CD4-positive, alpha-beta T cell (primary cell): ENCODE measurements around the gene KRTAP5-3. TPM values are rescaled to one million over a fixed set of nuclear protein-coding genes. Genes with fewer than 3 reads are reported as not detected.

Experiments
- ATAC-seq: fragments of 200-7000 bp; cut with Tn5 transposase; one replicate; pipeline ENCODE4 v1.10.0; 2022; ENCODE audit warnings: mild to moderate bottlenecking; ENCODE audit not compliant: poor library complexity
- CTCF ChIA-PET: fragments of 350-600 bp; sonication (Branson Sonifier 250); formaldehyde crosslinking; loops from one replicate; lab custom pipeline; 2021; ENCODE audit warnings: antibody characterized with exemption, inconsistent platforms; lab: Charles Lee
- POLR2A ChIA-PET: fragments of 350-600 bp; sonication (Branson Sonifier 250); formaldehyde crosslinking; loops from one replicate; lab custom pipeline; 2021; ENCODE audit warnings: antibody characterized with exemption, inconsistent platforms; lab: Charles Lee
- DNase-seq, 14 experiments: peaks; one replicate each; pipeline ENCODE4 v3.0.0-alpha.2; 2013 to 2020; ENCODE audit warnings: mixed read lengths in 2 of 14
- H3K27ac ChIP-seq, 2 donors: one replicate each; pipeline versions ENCODE4 v1.5.1 to v1.7.0; 2013; ENCODE audit warnings: low read length in 2 of 2, low read depth in 1 of 2, mild to moderate bottlenecking in 1 of 2
- H3K27me3 ChIP-seq, 2 experiments: 1 replicate in 1 of 2; 2 replicates in 1 of 2; pipeline versions ENCODE4 v1.6.1 to v1.7.0; 2013; ENCODE audit warnings: low read length in 2 of 2, control low read depth in 1 of 2, mild to moderate bottlenecking in 1 of 2, moderate library complexity in 1 of 2; ENCODE audit not compliant: insufficient read depth in 2 of 2, control insufficient read depth in 1 of 2
- H3K36me3 ChIP-seq: one replicate; pipeline ENCODE4 v1.6.1; 2013; ENCODE audit warnings: low read length, control low read depth; ENCODE audit not compliant: insufficient read depth
- H3K4me1 ChIP-seq: one replicate; pipeline ENCODE4 v1.6.1; 2013; ENCODE audit warnings: low read length, control low read depth; ENCODE audit not compliant: insufficient read depth
- H3K4me3 ChIP-seq: one replicate; pipeline ENCODE4 v1.5.1; 2013; ENCODE audit warnings: mild to moderate bottlenecking, low read length, moderate library complexity
- H3K9me3 ChIP-seq, 2 experiments: 1 replicate in 1 of 2; 2 replicates in 1 of 2; pipeline versions ENCODE4 v1.6.1 to v1.7.0; 2013; ENCODE audit warnings: low read length in 2 of 2, mild to moderate bottlenecking in 2 of 2, control low read depth in 1 of 2, moderate library complexity in 1 of 2; ENCODE audit not compliant: control insufficient read depth in 1 of 2, insufficient read depth in 1 of 2
- H3K27ac Mint-ChIP-seq: one replicate; pipeline ENCODE4 v1.8.0; 2020; ENCODE audit warnings: mixed read lengths
- H3K27me3 Mint-ChIP-seq: one replicate; pipeline ENCODE4 v1.8.0; 2021; ENCODE audit warnings: mixed read lengths
- H3K36me3 Mint-ChIP-seq: one replicate; pipeline ENCODE4 v1.8.0; 2021; ENCODE audit warnings: low read depth, mixed read lengths
- H3K4me1 Mint-ChIP-seq: one replicate; pipeline ENCODE4 v1.8.0; 2021; ENCODE audit warnings: low read depth, mixed read lengths
- H3K4me3 Mint-ChIP-seq: one replicate; pipeline ENCODE4 v1.8.0; 2020; ENCODE audit warnings: mild to moderate bottlenecking, mixed read lengths
- H3K9me3 Mint-ChIP-seq: one replicate; pipeline ENCODE4 v1.8.0; 2020; ENCODE audit warnings: mixed read lengths
- CTCF ChIP-seq: fragments of 200-600 bp; IDR thresholded peaks from one replicate; pipeline ENCODE4 v1.8.0; 2022; ENCODE audit warnings: antibody characterized with exemption, mild to moderate bottlenecking
- intact Hi-C, 2 experiments: fragments of 100-400 bp; cut with DNase I in 1 of 2; cut with micrococcal nuclease in 1 of 2; formaldehyde crosslinking; loops; one replicate each; pipeline versions ENCODE4 v1.15.1 to v1.9.0; 2023 to 2025; cut with DNase I, micrococcal nuclease
- total RNA-seq, 174 experiments: library from RNA in 2 of 174; stranded (reverse) in 2 of 174; gene quantifications; one replicate each; pipeline ENCODE4 v1.2.3 and lab custom pipeline; 2021 to 2026

KRTAP5-3 gene
- total RNA-seq, 2 experiments from 2014 or later, result not detected

- Histone ChIP-seq H3K36me3 (no peaks in the 10 kb centered on the region), H3K27me3 (peaks cover 12 to 17% of the 10 kb centered on the region in 2 experiments), H3K4me3 (no peak overlapping the region), H3K9me3 (no peaks in the 10 kb centered on the region), H3K27ac (no peak overlapping the region), H3K4me1 (peaks cover 10% of the 10 kb centered on the region)
- Mint-ChIP-seq H3K9me3 (no peaks in the 10 kb centered on the region), H3K4me1 (peaks cover 10% of the 10 kb centered on the region), H3K27me3 (peaks cover 50% of the 10 kb centered on the region), H3K4me3 (no peak overlapping the region), H3K36me3 (no peaks in the 10 kb centered on the region), H3K27ac (no peak overlapping the region)
- CTCF ChIA-PET, result interaction anchor here (2.1 kb wide), 1 partner anchor 20 kb away, joined by 5 read pairs; no protein-coding TSS in a partner anchor
- POLR2A ChIA-PET, result no interaction called here
- TF ChIP-seq CTCF, result no peak
- ATAC-seq (no peak), DNase-seq (no peak)
- intact Hi-C loops, result no loop called here
Measured at GRCh38 chr11:1632053-1632714, 23.9 kb upstream of the KRTAP5-3 start.

GRCh38 chr11:1631066-1631568 lies 22.9 kb upstream of the KRTAP5-3 start:
- H3K36me3 ChIP-seq, result no peaks in the 10 kb centered on the region
- CTCF ChIA-PET, result interaction anchor here (2.1 kb wide), 1 partner anchor 22 kb away, joined by 5 read pairs; no protein-coding TSS in a partner anchor
- Mint-ChIP-seq H3K27ac (no peak overlapping the region), H3K4me3 (no peak overlapping the region), H3K36me3 (no peaks in the 10 kb centered on the region), H3K4me1 (peaks cover 10% of the 10 kb centered on the region), H3K9me3 (no peaks in the 10 kb centered on the region), H3K27me3 (peaks cover 52% of the 10 kb centered on the region)
- peaks cover 10% of the 10 kb centered on the region for H3K4me1 ChIP-seq
- H3K27me3 ChIP-seq, result peaks cover 12 to 17% of the 10 kb centered on the region in 2 experiments
- intact Hi-C loops, result no loop called here
- TF ChIP-seq CTCF, result no peak
- POLR2A ChIA-PET, result interaction anchor here (0.5 kb wide), 1 partner anchor 42 kb away, joined by 3 read pairs; no protein-coding TSS in a partner anchor
- H3K9me3 ChIP-seq, result no peaks in the 10 kb centered on the region
- H3K27ac ChIP-seq, result no peak overlapping the region
- ATAC-seq (no peak), DNase-seq (no peak)
- no peak overlapping the region for H3K4me3 ChIP-seq

DNA sequence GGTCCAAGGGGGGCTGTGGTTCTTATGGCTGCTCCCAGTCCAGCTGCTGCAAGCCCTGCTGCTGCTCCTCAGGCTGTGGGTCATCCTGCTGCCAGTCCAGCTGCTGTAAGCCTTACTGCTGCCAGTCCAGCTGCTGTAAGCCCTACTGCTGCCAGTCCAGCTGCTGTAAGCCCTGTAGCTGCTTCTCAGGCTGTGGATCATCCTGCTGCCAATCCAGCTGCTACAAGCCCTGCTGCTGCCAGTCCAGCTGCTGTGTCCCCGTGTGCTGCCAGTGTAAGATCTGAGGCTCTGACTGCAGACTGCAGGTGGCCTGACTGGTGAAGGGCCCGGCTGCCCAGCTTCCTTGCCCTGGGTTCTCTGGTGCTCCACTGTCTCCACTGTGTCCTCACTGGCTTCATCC lies 22.0 kb upstream of the KRTAP5-3 start:
- peaks cover 10% of the 10 kb centered on the region for H3K4me1 ChIP-seq
- no peak overlapping the region for H3K4me3 ChIP-seq
- no peaks in the 10 kb centered on the region for H3K9me3 ChIP-seq
- intact Hi-C loops, result no loop called here
- H3K36me3 Mint-ChIP-seq, result no peaks in the 10 kb centered on the region
- DNase-seq, result no peak
- no peak overlapping the region for H3K27ac Mint-ChIP-seq
- ChIA-PET CTCF (no interaction called here), POLR2A (interaction anchor here (0.5 kb wide), 1 partner anchor 41 kb away, joined by 3 read pairs; no protein-coding TSS in a partner anchor)
- peaks cover 12 to 17% of the 10 kb centered on the region in 2 experiments for H3K27me3 ChIP-seq
- no peak overlapping the region for H3K27ac ChIP-seq
- H3K4me1 Mint-ChIP-seq, result peaks cover 10% of the 10 kb centered on the region
- H3K36me3 ChIP-seq, result no peaks in the 10 kb centered on the region
- no peaks in the 10 kb centered on the region for H3K9me3 Mint-ChIP-seq
- H3K27me3 Mint-ChIP-seq, result peaks cover 46% of the 10 kb centered on the region
- H3K4me3 Mint-ChIP-seq, result no peak overlapping the region
- no peak for ATAC-seq
- no peak for TF ChIP-seq CTCF
